GM18507 (cell line): ENCODE measurements around the gene TBC1D3C.
"Not testable (repeated sequence)": the region's sequence is repeated elsewhere in the genome, so short reads cannot be mapped to it uniquely, and the experiment has no call there.

ENCODE experiments used
- DNase-seq: peaks from one replicate; pipeline ENCODE4 v3.0.0; 2011; ENCODE audit warnings: low read depth; ENCODE audit not compliant: insufficient read length; ENCODE audit errors: extremely low spot score
- FAIRE-seq: peaks from 2 replicates; lab custom pipeline; 2011; peaks lifted over from hg19 to GRCh38; lab: Jason Lieb, UNC

TBC1D3C gene

DNA sequence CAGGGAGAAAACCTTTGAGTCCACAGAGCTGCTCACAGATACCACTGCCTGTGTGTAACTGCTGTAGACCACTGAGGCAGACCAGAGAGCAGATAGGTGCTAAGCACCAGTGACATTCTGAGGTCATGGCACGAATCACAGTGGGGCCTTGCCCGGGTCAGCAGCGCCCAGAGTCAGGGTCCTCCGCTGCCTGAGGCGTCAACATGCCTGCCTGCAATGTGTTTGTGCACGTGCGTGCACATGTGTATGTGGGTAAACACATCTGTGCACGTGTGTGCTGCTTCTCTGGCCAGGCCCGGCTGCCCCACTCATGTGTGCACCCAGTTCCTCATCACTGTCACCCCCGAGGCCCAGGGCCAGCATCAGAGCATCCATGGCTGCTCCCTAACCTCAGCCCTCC is at the start of gene TBC1D3C:
Gene TBC1D3C, minus strand, starts transcription at position 101 of the 400 bp plus-strand sequence. CDS start 1,568 bp downstream, outside the sequence.
- not testable (repeated sequence) for FAIRE-seq, DNase-seq

DNA sequence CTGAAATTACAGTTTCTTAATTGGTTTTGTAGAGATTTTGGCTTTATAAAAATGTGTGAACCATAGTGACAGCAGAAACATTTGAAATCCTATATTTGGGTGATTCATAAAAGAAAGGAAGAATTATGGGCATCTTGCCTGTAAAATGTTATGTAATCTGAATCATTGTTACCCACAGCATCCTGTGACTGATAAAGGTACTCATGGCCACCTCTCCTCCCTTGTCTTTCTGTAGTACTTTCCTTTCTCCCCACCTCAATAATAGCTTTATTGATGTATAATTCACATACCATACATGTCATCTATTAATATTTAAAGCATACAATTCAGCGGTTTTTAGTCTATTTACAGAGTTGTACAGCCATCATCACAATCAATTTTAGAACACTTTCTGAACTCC is 30.8 kb upstream of the TBC1D3C start:
- FAIRE-seq, DNase-seq: not testable (repeated sequence)

DNA sequence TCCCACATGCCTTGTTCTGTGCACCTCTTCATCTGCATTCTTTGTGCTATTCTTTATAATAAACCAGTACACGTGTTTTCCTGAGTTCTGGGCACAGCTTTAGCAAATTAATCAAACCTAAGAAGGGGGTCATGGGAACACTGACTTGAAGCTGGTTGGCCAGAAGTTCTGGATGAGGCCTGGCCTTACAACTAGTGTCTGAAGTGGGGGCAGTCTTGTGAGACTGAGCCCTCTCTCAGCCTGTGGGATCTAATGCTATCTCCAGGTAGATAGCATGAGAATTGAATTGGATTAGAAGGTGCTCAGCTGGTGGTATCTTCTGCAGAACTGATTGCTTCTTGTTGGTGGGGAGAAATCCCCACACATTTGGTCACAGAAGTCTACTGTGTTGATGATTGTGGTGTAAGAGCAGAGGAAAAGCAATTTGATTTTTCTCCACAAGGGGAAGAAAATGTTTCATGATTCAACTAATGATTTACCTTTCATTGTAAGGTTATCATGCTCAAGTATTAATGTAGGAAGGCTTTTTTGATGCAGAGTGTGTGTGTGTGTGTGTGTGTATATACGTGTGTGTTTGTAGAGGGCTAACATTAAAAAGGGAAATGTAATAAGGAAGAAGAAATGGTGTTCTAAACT is 25.7 kb upstream of the TBC1D3C start:
- not testable (repeated sequence) for DNase-seq, FAIRE-seq

DNA sequence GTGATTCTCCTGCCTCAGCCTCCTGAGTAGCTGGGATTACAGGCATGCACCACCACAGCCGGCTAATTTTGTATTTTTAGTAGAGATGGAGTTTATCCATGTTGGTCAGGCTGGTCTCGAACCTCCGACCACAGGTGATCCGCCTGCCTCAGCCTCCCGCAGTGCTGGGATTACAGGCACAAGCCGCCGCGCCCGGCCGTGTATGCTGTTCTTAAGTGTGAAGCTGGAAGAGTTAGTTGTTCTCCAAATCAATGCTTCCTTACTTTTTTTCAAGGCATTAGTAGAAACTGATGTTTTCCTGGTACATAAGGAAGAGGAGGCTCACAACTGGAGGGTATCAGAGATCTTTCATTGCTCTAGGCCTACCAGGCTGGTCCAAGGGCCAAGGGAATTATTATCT is 19.7 kb upstream of the TBC1D3C start:
- DNase-seq, FAIRE-seq: not testable (repeated sequence)

DNA sequence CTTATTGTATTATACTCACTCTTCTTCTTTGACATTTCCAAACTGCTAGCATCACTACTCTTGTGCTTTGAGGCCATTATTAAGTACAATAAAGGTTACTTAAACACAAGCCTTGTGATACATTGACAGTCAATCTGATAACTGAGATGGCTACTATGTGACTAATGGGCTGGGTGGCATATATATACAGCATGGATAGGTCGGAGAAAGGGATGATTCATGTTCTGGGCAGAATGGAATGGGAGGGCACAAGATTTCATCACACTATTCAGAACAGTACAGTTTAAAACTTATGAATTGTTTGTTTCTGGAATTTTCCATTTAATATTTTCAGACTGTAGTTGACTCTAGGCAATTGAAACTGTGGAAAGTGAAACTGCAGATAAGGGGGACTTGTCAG is 18.9 kb upstream of the TBC1D3C start:
- FAIRE-seq: not testable (repeated sequence)

More for the DNA sequence above, 18.9 kb upstream of the TBC1D3C start:
- DNase-seq: not testable (repeated sequence)
